ENCODE data around the gene AJAP1. TPM values are rescaled to one million over a fixed set of nuclear protein-coding genes. Genes with fewer than 3 reads are reported as not detected.

AJAP1 gene
- total RNA-seq, 1 experiment from 2014 or later: not detected

DNA sequence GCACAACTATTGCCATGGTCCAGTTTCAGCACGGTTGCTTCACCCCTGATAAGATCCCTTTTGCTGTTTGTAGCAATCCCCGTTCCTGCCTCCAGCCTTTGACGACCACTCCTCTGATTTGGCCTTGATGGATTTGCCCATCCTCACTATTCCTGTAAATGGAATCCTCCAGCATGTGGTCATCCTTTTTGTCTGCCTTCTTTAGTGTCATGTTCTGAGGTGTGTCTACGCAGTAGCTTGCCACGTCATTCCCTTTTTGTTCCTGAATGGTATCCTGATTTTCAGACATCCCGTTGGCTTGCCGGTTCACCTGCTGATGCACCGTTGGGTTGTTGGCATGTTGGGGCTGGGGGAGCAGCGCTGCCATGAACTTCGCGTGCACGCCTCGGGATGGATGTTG is 7.8 kb downstream of the AJAP1 start:
- BruUV-seq (replicated peaks): no TSS peak
- intact Hi-C loops (cut with micrococcal nuclease; ENCODE audit: unreplicated experiment): no loop called here

DNA sequence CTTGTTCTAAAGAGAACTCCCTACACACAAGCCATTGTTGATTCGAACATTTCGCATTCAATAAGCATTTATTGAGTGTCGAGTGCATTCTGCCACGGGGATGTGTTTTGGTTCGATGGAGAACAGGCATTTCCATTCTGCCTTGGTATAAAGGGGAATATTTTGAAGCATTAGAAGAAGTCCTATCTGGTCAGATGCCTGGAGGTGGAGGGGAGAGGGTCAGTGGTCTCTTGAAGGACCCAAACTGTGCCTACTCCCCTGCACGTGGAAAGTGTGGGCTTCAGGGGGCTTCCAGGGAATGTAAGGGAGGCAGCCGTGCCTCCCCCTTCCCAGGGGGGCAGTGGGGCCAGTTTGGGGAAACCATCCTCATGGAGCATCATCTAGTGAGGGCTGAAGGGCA is 8.3 kb downstream of the AJAP1 start:
- no peak overlapping the region for H3K27ac ChIP-seq
- peaks cover 30% of the 10 kb centered on the region for H3K27me3 ChIP-seq (ENCODE audit: insufficient read depth, low read depth)
- no peaks in the 10 kb centered on the region for H4K20me1 ChIP-seq (ENCODE audit: insufficient read depth)
- ChIA-PET POLR2A (ENCODE audit: unreplicated experiment) (no interaction called here), CTCF (no interaction called here)
- H3K36me3 ChIP-seq (ENCODE audit: low read depth): no peaks in the 10 kb centered on the region
- no peak for DNase-seq
- no peaks in the 10 kb centered on the region for H3K9me2 ChIP-seq (ENCODE audit: insufficient read depth)
- no peak overlapping the region for H3K4me2 ChIP-seq
- H3F3A ChIP-seq (ENCODE audit: insufficient read depth, low read depth): no peaks in the 10 kb centered on the region
- no peak overlapping the region for H2AFZ ChIP-seq
- TF ChIP-seq EZH2 (IDR thresholded peaks at IDR 0.05; ENCODE audit: low read depth): no peak
- TF ChIP-seq, protein P1, sequence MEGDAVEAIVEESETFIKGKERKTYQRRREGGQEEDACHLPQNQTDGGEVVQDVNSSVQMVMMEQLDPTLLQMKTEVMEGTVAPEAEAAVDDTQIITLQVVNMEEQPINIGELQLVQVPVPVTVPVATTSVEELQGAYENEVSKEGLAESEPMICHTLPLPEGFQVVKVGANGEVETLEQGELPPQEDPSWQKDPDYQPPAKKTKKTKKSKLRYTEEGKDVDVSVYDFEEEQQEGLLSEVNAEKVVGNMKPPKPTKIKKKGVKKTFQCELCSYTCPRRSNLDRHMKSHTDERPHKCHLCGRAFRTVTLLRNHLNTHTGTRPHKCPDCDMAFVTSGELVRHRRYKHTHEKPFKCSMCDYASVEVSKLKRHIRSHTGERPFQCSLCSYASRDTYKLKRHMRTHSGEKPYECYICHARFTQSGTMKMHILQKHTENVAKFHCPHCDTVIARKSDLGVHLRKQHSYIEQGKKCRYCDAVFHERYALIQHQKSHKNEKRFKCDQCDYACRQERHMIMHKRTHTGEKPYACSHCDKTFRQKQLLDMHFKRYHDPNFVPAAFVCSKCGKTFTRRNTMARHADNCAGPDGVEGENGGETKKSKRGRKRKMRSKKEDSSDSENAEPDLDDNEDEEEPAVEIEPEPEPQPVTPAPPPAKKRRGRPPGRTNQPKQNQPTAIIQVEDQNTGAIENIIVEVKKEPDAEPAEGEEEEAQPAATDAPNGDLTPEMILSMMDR (conservative IDR thresholded peaks at IDR 0.05): no peak
- BruUV-seq (replicated peaks): no TSS peak
- H3K4me3 ChIP-seq: no peak overlapping the region
- no peaks in the 10 kb centered on the region for H3K9me3 ChIP-seq (ENCODE audit: insufficient read depth, low read depth)
- H3K79me2 ChIP-seq (ENCODE audit: low read depth): no peaks in the 10 kb centered on the region
- intact Hi-C loops (cut with micrococcal nuclease; ENCODE audit: unreplicated experiment): no loop called here
- H3K4me1 ChIP-seq (replicated peaks; ENCODE audit: insufficient read depth): no peaks in the 10 kb centered on the region

More for the DNA sequence above, 7.8 kb downstream of the AJAP1 start:
- no peaks in the 10 kb centered on the region for H3F3A ChIP-seq (ENCODE audit: insufficient read depth, low read depth)
- H3K27me3 ChIP-seq (ENCODE audit: insufficient read depth, low read depth): peaks cover 30% of the 10 kb centered on the region
- no peak overlapping the region for H3K4me3 ChIP-seq
- no peak overlapping the region for H3K27ac ChIP-seq
- POLR2A ChIA-PET (ENCODE audit: unreplicated experiment): no interaction called here
- H3K79me2 ChIP-seq (ENCODE audit: low read depth): no peaks in the 10 kb centered on the region
- TF ChIP-seq, protein P1 (conservative IDR thresholded peaks at IDR 0.05): no peak
- TF ChIP-seq EZH2 (IDR thresholded peaks at IDR 0.05; ENCODE audit: low read depth): no peak
- no peaks in the 10 kb centered on the region for H3K9me2 ChIP-seq (ENCODE audit: insufficient read depth)
- DNase-seq: no peak
- H4K20me1 ChIP-seq (ENCODE audit: insufficient read depth): no peaks in the 10 kb centered on the region
- CTCF ChIA-PET: no interaction called here
- no peaks in the 10 kb centered on the region for H3K9me3 ChIP-seq (ENCODE audit: insufficient read depth, low read depth)
- H2AFZ ChIP-seq: no peak overlapping the region
- no peaks in the 10 kb centered on the region for H3K36me3 ChIP-seq (ENCODE audit: low read depth)
- H3K4me2 ChIP-seq: no peak overlapping the region
- no peaks in the 10 kb centered on the region for H3K4me1 ChIP-seq (replicated peaks; ENCODE audit: insufficient read depth)

DNA sequence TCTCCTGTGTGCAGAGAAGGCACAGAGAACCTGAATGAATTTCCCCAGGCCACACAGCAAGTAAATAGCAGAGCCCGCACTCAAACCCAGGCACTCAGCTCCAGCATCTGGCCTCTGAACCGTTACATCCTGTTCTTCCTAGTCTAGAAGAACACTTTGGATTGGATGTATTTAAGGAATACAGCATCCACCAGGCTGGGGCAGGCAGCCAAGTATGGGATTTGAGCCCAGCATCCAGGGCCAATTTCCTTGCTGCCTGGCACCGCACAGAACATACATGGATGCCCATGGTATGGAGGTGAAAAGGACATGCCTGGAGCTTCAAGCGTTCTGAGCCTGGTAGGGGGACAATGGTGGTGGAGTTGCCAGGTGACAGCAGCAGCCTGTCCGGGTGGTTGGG is 9.7 kb downstream of the AJAP1 start:
- Histone ChIP-seq H3K4me2 (no peak overlapping the region), H3K9me2 (ENCODE audit: insufficient read depth) (no peaks in the 10 kb centered on the region), H3K27me3 (ENCODE audit: insufficient read depth, low read depth) (peaks cover 30% of the 10 kb centered on the region), H3K4me3 (no peak overlapping the region), H3K79me2 (ENCODE audit: low read depth) (no peaks in the 10 kb centered on the region), H4K20me1 (ENCODE audit: insufficient read depth) (no peaks in the 10 kb centered on the region), H3F3A (ENCODE audit: insufficient read depth, low read depth) (no peaks in the 10 kb centered on the region), H3K9me3 (ENCODE audit: insufficient read depth, low read depth) (no peaks in the 10 kb centered on the region), H3K27ac (no peak overlapping the region), H2AFZ (no peak overlapping the region), H3K4me1 (replicated peaks; ENCODE audit: insufficient read depth) (no peaks in the 10 kb centered on the region), H3K36me3 (ENCODE audit: low read depth) (no peaks in the 10 kb centered on the region)
- ChIA-PET CTCF (no interaction called here), POLR2A (ENCODE audit: unreplicated experiment) (no interaction called here)
- TF ChIP-seq, protein P1 (conservative IDR thresholded peaks at IDR 0.05): no peak
- no peak for TF ChIP-seq EZH2 (IDR thresholded peaks at IDR 0.05; ENCODE audit: low read depth)
- no peak for DNase-seq
- no TSS peak for BruUV-seq (replicated peaks)
- intact Hi-C loops (cut with micrococcal nuclease; ENCODE audit: unreplicated experiment): no loop called here
